HepG2 (cell line): ENCODE data around the gene CEP250. TPM values are rescaled to one million over a fixed set of nuclear protein-coding genes. Genes with fewer than 3 reads are reported as not detected.

ENCODE experiments used
- ATAC-seq: fragments of 200-7000 bp; cut with Tn5 transposase; 3 replicates; pipeline ENCODE4 v1.9.1; 2020; ENCODE audit warnings: mild to moderate bottlenecking, moderate library complexity
- BruUV-seq: library from RNA; stranded (reverse); fragments of 400-500 nt; replicated peaks from 2 replicates; lab custom pipeline; 2021; lab: Mats Ljungman, UMichigan
- CTCF ChIA-PET: fragments of 300-600 bp; formaldehyde crosslinking; extraction: SDS; loops from one replicate; lab custom pipeline; 2021; ENCODE audit warnings: low total read pairs, inconsistent platforms, low intra/inter-chr PET ratio; lab: Yijun Ruan, JAX
- POLR2A ChIA-PET: fragments of 350-600 bp; sonication (Branson Sonifier 250); formaldehyde crosslinking; loops from one replicate; lab custom pipeline; 2020; ENCODE audit warnings: antibody characterized with exemption, inconsistent platforms; lab: Yijun Ruan, JAX
- DNase-seq: peaks from one replicate; pipeline ENCODE4 v3.0.0-alpha.2; 2015; ENCODE audit warnings: low spot score
- FAIRE-seq: peaks from 3 replicates; lab custom pipeline; 2011; peaks lifted over from hg19 to GRCh38; lab: Jason Lieb, UNC
- H2AFZ ChIP-seq: one replicate; pipeline ENCODE4 v1.6.1; 2011; ENCODE audit warnings: low read length, inconsistent platforms
- H3K27ac ChIP-seq: fragments of 300-600 bp; 3 replicates; pipeline ENCODE4 v1.8.0; 2011; ENCODE audit warnings: mixed run types, mild to moderate bottlenecking, mixed read lengths, low read length, inconsistent platforms; ENCODE audit not compliant: insufficient read depth; ENCODE audit errors: extremely low read length
- H3K27me3 ChIP-seq, 2 experiments: fragments of 200-600 bp in 1 of 2; 2 replicates in 1 of 2; 3 replicates in 1 of 2; pipeline versions ENCODE4 v1.6.0 to v1.8.0; 2011; ENCODE audit warnings: low read length in 2 of 2, mild to moderate bottlenecking in 2 of 2, moderate library complexity in 2 of 2, inconsistent platforms in 1 of 2; ENCODE audit not compliant: insufficient read depth in 2 of 2, control insufficient read depth in 1 of 2
- H3K36me3 ChIP-seq, 2 experiments: fragments of 200-600 bp in 1 of 2; replicated peaks in 1 of 2; 2 replicates in 1 of 2; 3 replicates in 1 of 2; pipeline versions ENCODE4 v1.5.1 to v1.8.0; 2011; ENCODE audit warnings: low read length in 2 of 2, inconsistent platforms in 1 of 2; ENCODE audit not compliant: insufficient read depth in 2 of 2, control insufficient read depth in 1 of 2
- H3K4me1 ChIP-seq: 2 replicates; pipeline ENCODE4 v1.5.1; 2012; ENCODE audit warnings: low read length, inconsistent platforms; ENCODE audit not compliant: insufficient read depth
- H3K4me2 ChIP-seq: 2 replicates; pipeline ENCODE4 v1.6.0; 2011; ENCODE audit warnings: low read depth, low read length, inconsistent platforms
- H3K4me3 ChIP-seq, 3 experiments: fragments of 200-600 bp in 1 of 3; sonication (generic), shearing (Covaris generic) in 1 of 3; replicated peaks in 1 of 3; 2 replicates each; pipeline ENCODE4 v1.5.1; 2011 to 2016; ENCODE audit warnings: low read length in 3 of 3, inconsistent platforms in 2 of 3, low read depth in 2 of 3, mild to moderate bottlenecking in 2 of 3, control low read depth in 1 of 3, mixed read lengths in 1 of 3; ENCODE audit not compliant: insufficient read depth in 1 of 3
- H3K79me2 ChIP-seq: one replicate; pipeline ENCODE4 v1.6.1; 2011; ENCODE audit warnings: low read length, inconsistent platforms; ENCODE audit not compliant: insufficient read depth
- H3K9ac ChIP-seq: 2 replicates; pipeline ENCODE4 v1.6.0; 2011; ENCODE audit warnings: mild to moderate bottlenecking, low read depth, low read length, inconsistent platforms; ENCODE audit not compliant: insufficient read depth
- H3K9me3 ChIP-seq: 2 replicates; pipeline ENCODE4 v1.5.1; 2012; ENCODE audit warnings: mild to moderate bottlenecking, low read length
- H4K20me1 ChIP-seq: 2 replicates; pipeline ENCODE4 v1.6.0; 2011; ENCODE audit warnings: inconsistent platforms, mild to moderate bottlenecking, low read length, moderate library complexity; ENCODE audit not compliant: insufficient read depth
- AGO2 ChIP-seq: fragments of 200-400 bp; formaldehyde crosslinking; optimal IDR thresholded peaks from 2 replicates; pipeline ENCODE3; 2017; ENCODE audit warnings: mild to moderate bottlenecking, low read depth, low read length, moderate library complexity
- E2F5 ChIP-seq: sonication (generic); formaldehyde crosslinking; conservative IDR thresholded peaks from 2 replicates; pipeline ENCODE4 v1.4.0; 2020; ENCODE audit warnings: missing genetic modification reagents
- FOXO4 ChIP-seq: sonication (generic); formaldehyde crosslinking; conservative IDR thresholded peaks from 2 replicates; pipeline ENCODE4 v1.8.1; 2023; ENCODE audit warnings: missing genetic modification reagents
- HNRNPH1 ChIP-seq: fragments of 200-400 bp; formaldehyde crosslinking; optimal IDR thresholded peaks from 2 replicates; pipeline ENCODE3; 2017; ENCODE audit warnings: mild to moderate bottlenecking, low read depth, low read length
- PBX3 ChIP-seq: sonication (generic); formaldehyde crosslinking; IDR thresholded peaks from 2 replicates; pipeline ENCODE4 v1.8.1; 2023; ENCODE audit warnings: missing genetic modification reagents, inconsistent platforms, borderline replicate concordance
- TBP ChIP-seq: sonication (generic); formaldehyde crosslinking; IDR thresholded peaks from 2 replicates; pipeline ENCODE4 v1.5.0; 2020; ENCODE audit warnings: missing genetic modification reagents
- ZFP82 ChIP-seq: sonication (generic); formaldehyde crosslinking; IDR thresholded peaks from 2 replicates; pipeline ENCODE4 v1.5.1; 2020; ENCODE audit warnings: mild to moderate bottlenecking, missing genetic modification reagents, borderline replicate concordance
- ZFP91 ChIP-seq: sonication (generic); formaldehyde crosslinking; IDR thresholded peaks from 2 replicates; pipeline ENCODE4 v1.9.0; 2022; ENCODE audit warnings: missing genetic modification reagents, mild to moderate bottlenecking, borderline replicate concordance
- ZNF235 ChIP-seq: sonication (generic); formaldehyde crosslinking; IDR thresholded peaks from 2 replicates; pipeline ENCODE4 v1.8.1; 2023; ENCODE audit warnings: mild to moderate bottlenecking, missing genetic modification reagents, borderline replicate concordance
- WGBS: methylation state at CpG from one replicate; pipeline ENCODE4 v1.1.6; 2017; ENCODE audit warnings: low lambda C conversion rate; 5-methylcytosine and 5-hydroxymethylcytosine counted together
- in situ Hi-C: cut with HindIII; loops from 2 replicates; pipeline ENCODE4 v1.10.0; 2017; ENCODE audit warnings: low pct_unique_long_range_greater_than_20kb; ENCODE audit not compliant: extremely low pct_ligation_motif_present
- intact Hi-C: fragments of 100-400 bp; cut with micrococcal nuclease; formaldehyde crosslinking; loops from one replicate; pipeline ENCODE4 v1.10.0; 2022; ENCODE audit not compliant: unreplicated experiment
- polyA plus RNA-seq, 8 experiments: library from polyadenylated mRNA; depleted of rRNA in 3 of 8; stranded (reverse) in 7 of 8; unstranded in 1 of 8; fragments of >200 nt; fragmentation: Illumina TruSeq in 4 of 8; extraction: Trizol in 4 of 8; gene quantifications; 2 replicates each; pipeline versions ENCODE4 v1.2.1 to v1.2.3, GENCODE V29; 2011 to 2016; ENCODE audit warnings: low read depth in 4 of 8, missing spikeins in 1 of 8, mixed read lengths in 1 of 8; ENCODE audit not compliant: insufficient read depth in 1 of 8
- total RNA-seq, 5 experiments: library from RNA; depleted of rRNA; stranded (reverse); fragments of >200 nt; fragmentation: Illumina TruSeq; extraction: Trizol; gene quantifications; 2 replicates each; pipeline ENCODE4 v1.2.3, GENCODE V29; 2016; ENCODE audit warnings: low read depth in 1 of 5

The CEP250 gene
- total and polyA plus RNA-seq, 2 of the 13 experiments (the other 11 are each of a cell fraction or from before 2014, with no cell fraction given) = 28.8 to 55.3 TPM

GRCh38 chr20:35508493-35509218 lies 53.3 kb downstream of the CEP250 start:
- H3K79me2 ChIP-seq = no peaks in the 10 kb centered on the region
- BruUV-seq = no TSS peak
- no peak overlapping the region for H3K27ac ChIP-seq
- intact Hi-C loops = no loop called here
- DNase-seq (no peak), FAIRE-seq (no peak), ATAC-seq (no peak)
- ChIA-PET POLR2A (interaction anchor here (1.1 kb wide), 1 partner anchor 54 kb away, joined by 5 read pairs; the partner anchor contains the start of gene CEP250), CTCF (no interaction called here)
- peaks cover 62 to 93% of the 10 kb centered on the region in 2 experiments for H3K36me3 ChIP-seq
- TF ChIP-seq HNRNPH1 = no peak
- TF ChIP-seq FOXO4 (CRISPR knock-in tag) = 0 out of 2 replicates have a peak, but pooled peaks have one; percentile 50
- no peaks in the 10 kb centered on the region for H3K27me3 ChIP-seq
- WGBS = 97% methylated on average over 10 of the region's 10 CpGs
- peaks cover 9% of the 10 kb centered on the region; the same call in 1 of the 2 replicates for H3K4me1 ChIP-seq
- no peaks in the 10 kb centered on the region for H3K9me3 ChIP-seq
- H4K20me1 ChIP-seq = no peaks in the 10 kb centered on the region
- in situ Hi-C loops = no loop called here
- no peak overlapping the region for H3K4me3 ChIP-seq
- no peak overlapping the region for H2AFZ ChIP-seq
- H3K9ac ChIP-seq = no peak overlapping the region
- H3K4me2 ChIP-seq = no peak overlapping the region

- no peaks in the 10 kb centered on the region for H4K20me1 ChIP-seq
- no peak overlapping the region for H3K4me3 ChIP-seq
- peaks cover 47 to 76% of the 10 kb centered on the region in 2 experiments for H3K36me3 ChIP-seq
- ChIA-PET POLR2A (interaction anchor here (0.9 kb wide), 1 partner anchor 45 kb away, joined by 3 read pairs; no protein-coding TSS in a partner anchor), CTCF (interaction anchor here (1.9 kb wide), 1 partner anchor 373 kb away, joined by 7 read pairs; no protein-coding TSS in a partner anchor)
- no peaks in the 10 kb centered on the region for H3K79me2 ChIP-seq
- in situ Hi-C loops (no loop called here), intact Hi-C loops (no loop called here)
- ATAC-seq (no peak), FAIRE-seq (no peak), DNase-seq (no peak)
- H3K4me1 ChIP-seq = peaks cover 3% of the 10 kb centered on the region; the same call in 1 of the 2 replicates
- no peak overlapping the region for H3K4me2 ChIP-seq
- no peak overlapping the region for H3K27ac ChIP-seq
- WGBS = 94% methylated on average over 11 of the region's 12 CpGs
- H3K9ac ChIP-seq = no peak overlapping the region
- H3K9me3 ChIP-seq = no peaks in the 10 kb centered on the region
- no peaks in the 10 kb centered on the region for H3K27me3 ChIP-seq
- no peak overlapping the region for H2AFZ ChIP-seq
- no TSS peak for BruUV-seq
- TF ChIP-seq PBX3 (CRISPR knock-in tag) = no peak
- no peak for TF ChIP-seq TBP (CRISPR knock-in tag)
- peak; percentile 11; the same call in 1 of the 2 replicates for TF ChIP-seq ZFP91
- TF ChIP-seq ZFP82 (CRISPR knock-in tag) = no peak
- no peak for TF ChIP-seq E2F5
- 0 out of 2 replicates have a peak, but pooled peaks have one; percentile 46 for TF ChIP-seq ZNF235 (CRISPR knock-in tag)
- TF ChIP-seq AGO2 = peak; percentile 37
Observed at GRCh38 chr20:35510951-35511735, 55.7 kb downstream of the CEP250 start.
